CD4-positive, alpha-beta T cell (primary cell): ENCODE measurements around the gene NGF. TPM values are rescaled to one million over a fixed set of nuclear protein-coding genes. Genes with fewer than 3 reads are reported as not detected.

Experiments used
- ATAC-seq: fragments of 200-7000 bp; cut with Tn5 transposase; one replicate; pipeline ENCODE4 v1.10.0; 2022; ENCODE audit warnings: mild to moderate bottlenecking; ENCODE audit not compliant: poor library complexity
- CTCF ChIA-PET: fragments of 350-600 bp; sonication (Branson Sonifier 250); formaldehyde crosslinking; loops from one replicate; lab custom pipeline; 2021; ENCODE audit warnings: antibody characterized with exemption, inconsistent platforms; lab: Charles Lee
- POLR2A ChIA-PET: fragments of 350-600 bp; sonication (Branson Sonifier 250); formaldehyde crosslinking; loops from one replicate; lab custom pipeline; 2021; ENCODE audit warnings: antibody characterized with exemption, inconsistent platforms; lab: Charles Lee
- DNase-seq, 14 experiments: peaks; one replicate each; pipeline ENCODE4 v3.0.0-alpha.2; 2013 to 2020; ENCODE audit warnings: mixed read lengths in 2 of 14
- H3K27ac ChIP-seq, 2 donors: one replicate each; pipeline versions ENCODE4 v1.5.1 to v1.7.0; 2013; ENCODE audit warnings: low read length in 2 of 2, low read depth in 1 of 2, mild to moderate bottlenecking in 1 of 2
- H3K27me3 ChIP-seq, 2 experiments: 1 replicate in 1 of 2; 2 replicates in 1 of 2; pipeline versions ENCODE4 v1.6.1 to v1.7.0; 2013; ENCODE audit warnings: low read length in 2 of 2, control low read depth in 1 of 2, mild to moderate bottlenecking in 1 of 2, moderate library complexity in 1 of 2; ENCODE audit not compliant: insufficient read depth in 2 of 2, control insufficient read depth in 1 of 2
- H3K36me3 ChIP-seq: one replicate; pipeline ENCODE4 v1.6.1; 2013; ENCODE audit warnings: low read length, control low read depth; ENCODE audit not compliant: insufficient read depth
- H3K4me1 ChIP-seq: one replicate; pipeline ENCODE4 v1.6.1; 2013; ENCODE audit warnings: low read length, control low read depth; ENCODE audit not compliant: insufficient read depth
- H3K4me3 ChIP-seq: one replicate; pipeline ENCODE4 v1.5.1; 2013; ENCODE audit warnings: mild to moderate bottlenecking, low read length, moderate library complexity
- H3K9me3 ChIP-seq, 2 experiments: 1 replicate in 1 of 2; 2 replicates in 1 of 2; pipeline versions ENCODE4 v1.6.1 to v1.7.0; 2013; ENCODE audit warnings: low read length in 2 of 2, mild to moderate bottlenecking in 2 of 2, control low read depth in 1 of 2, moderate library complexity in 1 of 2; ENCODE audit not compliant: control insufficient read depth in 1 of 2, insufficient read depth in 1 of 2
- H3K27ac Mint-ChIP-seq: one replicate; pipeline ENCODE4 v1.8.0; 2020; ENCODE audit warnings: mixed read lengths
- H3K27me3 Mint-ChIP-seq: one replicate; pipeline ENCODE4 v1.8.0; 2021; ENCODE audit warnings: mixed read lengths
- H3K36me3 Mint-ChIP-seq: one replicate; pipeline ENCODE4 v1.8.0; 2021; ENCODE audit warnings: low read depth, mixed read lengths
- H3K4me1 Mint-ChIP-seq: one replicate; pipeline ENCODE4 v1.8.0; 2021; ENCODE audit warnings: low read depth, mixed read lengths
- H3K4me3 Mint-ChIP-seq: one replicate; pipeline ENCODE4 v1.8.0; 2020; ENCODE audit warnings: mild to moderate bottlenecking, mixed read lengths
- H3K9me3 Mint-ChIP-seq: one replicate; pipeline ENCODE4 v1.8.0; 2020; ENCODE audit warnings: mixed read lengths
- CTCF ChIP-seq: fragments of 200-600 bp; IDR thresholded peaks from one replicate; pipeline ENCODE4 v1.8.0; 2022; ENCODE audit warnings: antibody characterized with exemption, mild to moderate bottlenecking
- intact Hi-C, 2 experiments: fragments of 100-400 bp; cut with DNase I in 1 of 2; cut with micrococcal nuclease in 1 of 2; formaldehyde crosslinking; loops; one replicate each; pipeline versions ENCODE4 v1.15.1 to v1.9.0; 2023 to 2025; cut with DNase I, micrococcal nuclease
- total RNA-seq, 174 experiments: library from RNA in 2 of 174; stranded (reverse) in 2 of 174; gene quantifications; one replicate each; pipeline ENCODE4 v1.2.3 and lab custom pipeline; 2021 to 2026

NGF gene
- total RNA-seq, 2 experiments from 2014 or later: not detected

- no peak overlapping the region for H3K27ac Mint-ChIP-seq
- H3K9me3 Mint-ChIP-seq: peaks cover 3% of the 10 kb centered on the region
- TF ChIP-seq CTCF: no peak
- Histone ChIP-seq H3K27me3 (peaks cover 0 to 5% of the 10 kb centered on the region in 2 experiments), H3K9me3 (peaks cover 0 to 7% of the 10 kb centered on the region in 2 experiments), H3K27ac (no peak overlapping the region), H3K4me3 (no peak overlapping the region), H3K4me1 (no peaks in the 10 kb centered on the region), H3K36me3 (no peaks in the 10 kb centered on the region)
- POLR2A ChIA-PET: no interaction called here
- no peaks in the 10 kb centered on the region for H3K4me1 Mint-ChIP-seq
- intact Hi-C loops: no loop called here
- H3K36me3 Mint-ChIP-seq: no peaks in the 10 kb centered on the region
- ATAC-seq (no peak), DNase-seq (no peak)
- CTCF ChIA-PET: no interaction called here
- peaks cover 10% of the 10 kb centered on the region for H3K27me3 Mint-ChIP-seq
- H3K4me3 Mint-ChIP-seq: no peak overlapping the region
Observed at GRCh38 chr1:115355069-115355468, 17.0 kb upstream of the NGF start.

- Mint-ChIP-seq H3K27me3 (peaks cover 14% of the 10 kb centered on the region), H3K36me3 (no peaks in the 10 kb centered on the region), H3K9me3 (no peaks in the 10 kb centered on the region), H3K27ac (no peak overlapping the region), H3K4me3 (no peak overlapping the region), H3K4me1 (no peaks in the 10 kb centered on the region)
- ChIA-PET POLR2A (no interaction called here), CTCF (no interaction called here)
- no peak for ATAC-seq
- H3K9me3 ChIP-seq: no peaks in the 10 kb centered on the region
- no peak overlapping the region for H3K4me3 ChIP-seq
- no peak overlapping the region for H3K27ac ChIP-seq
- no peaks in the 10 kb centered on the region for H3K4me1 ChIP-seq
- intact Hi-C loops: no loop called here
- TF ChIP-seq CTCF: no peak
- no peak for DNase-seq
- peaks cover 0 to 2% of the 10 kb centered on the region in 2 experiments for H3K27me3 ChIP-seq
- no peaks in the 10 kb centered on the region for H3K36me3 ChIP-seq
Observed at GRCh38 chr1:115351143-115351542, 13.1 kb upstream of the NGF start.

GRCh38 chr1:115348636-115349035, 10.6 kb upstream of the NGF start:
- Mint-ChIP-seq H3K4me3 (no peak overlapping the region), H3K9me3 (no peaks in the 10 kb centered on the region)
- H3K4me1 ChIP-seq: no peaks in the 10 kb centered on the region

More at GRCh38 chr1:115348636-115349035, 10.6 kb upstream of the NGF start:
- Mint-ChIP-seq H3K27ac (no peak overlapping the region), H3K27me3 (peaks cover 17% of the 10 kb centered on the region), H3K4me1 (no peaks in the 10 kb centered on the region), H3K36me3 (no peaks in the 10 kb centered on the region)
- ChIA-PET CTCF (no interaction called here), POLR2A (no interaction called here)
- TF ChIP-seq CTCF: no peak
- Histone ChIP-seq H3K27me3 (peaks cover 0 to 6% of the 10 kb centered on the region in 2 experiments), H3K4me3 (no peak overlapping the region), H3K36me3 (no peaks in the 10 kb centered on the region), H3K9me3 (no peaks in the 10 kb centered on the region), H3K27ac (no peak overlapping the region)
- intact Hi-C loops: no loop called here
- no peak for DNase-seq
- no peak for ATAC-seq
